HK-2 (cell line): ENCODE results near the gene NEDD8.

Source experiments
- DNase-seq: peaks from one replicate; pipeline ENCODE4 v3.0.0-alpha.2; 2018; ENCODE audit not compliant: unreplicated experiment

Gene NEDD8

DNA sequence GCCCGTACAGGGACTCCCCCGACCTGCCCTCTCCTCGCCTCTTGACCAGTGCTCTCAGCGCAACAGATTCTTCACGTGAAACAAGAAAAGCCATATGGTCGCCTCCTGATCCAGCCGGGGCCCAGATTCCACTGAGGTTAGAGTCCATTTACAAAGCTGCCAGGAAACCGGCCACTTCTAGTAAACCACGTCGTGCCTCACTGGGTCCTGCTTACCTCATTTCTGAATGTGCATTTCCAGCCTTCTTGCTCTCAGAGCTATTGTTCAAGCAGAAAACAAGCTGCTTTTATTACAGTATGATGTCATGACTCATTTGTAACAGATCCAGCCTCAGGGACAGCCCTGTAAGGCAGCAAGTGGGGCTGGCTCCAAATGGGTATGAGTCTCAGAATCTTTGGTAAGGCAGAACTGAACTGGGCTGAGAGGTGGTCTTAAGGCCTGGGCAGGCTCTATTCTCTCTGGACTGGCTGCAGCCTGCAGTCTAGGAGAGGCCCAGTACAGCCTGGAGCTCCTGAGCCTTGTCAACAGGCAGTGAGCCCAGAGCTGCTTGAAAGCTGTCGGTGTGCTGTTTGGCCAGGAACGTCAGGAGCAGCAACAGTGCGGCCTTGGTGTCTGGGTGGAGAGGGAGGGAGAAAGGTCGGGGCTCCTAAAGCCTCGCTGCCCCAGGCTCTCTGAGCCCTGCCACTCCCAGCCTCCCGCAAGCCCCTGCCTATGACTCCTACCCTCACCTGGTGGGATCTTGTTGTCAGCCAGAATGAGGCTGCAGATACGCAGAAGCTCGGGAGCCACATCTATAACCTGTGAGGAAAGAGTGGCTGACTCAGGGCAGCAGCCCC is 52.0 kb downstream of the NEDD8 start:
- DNase-seq: peak; percentile 65

DNA sequence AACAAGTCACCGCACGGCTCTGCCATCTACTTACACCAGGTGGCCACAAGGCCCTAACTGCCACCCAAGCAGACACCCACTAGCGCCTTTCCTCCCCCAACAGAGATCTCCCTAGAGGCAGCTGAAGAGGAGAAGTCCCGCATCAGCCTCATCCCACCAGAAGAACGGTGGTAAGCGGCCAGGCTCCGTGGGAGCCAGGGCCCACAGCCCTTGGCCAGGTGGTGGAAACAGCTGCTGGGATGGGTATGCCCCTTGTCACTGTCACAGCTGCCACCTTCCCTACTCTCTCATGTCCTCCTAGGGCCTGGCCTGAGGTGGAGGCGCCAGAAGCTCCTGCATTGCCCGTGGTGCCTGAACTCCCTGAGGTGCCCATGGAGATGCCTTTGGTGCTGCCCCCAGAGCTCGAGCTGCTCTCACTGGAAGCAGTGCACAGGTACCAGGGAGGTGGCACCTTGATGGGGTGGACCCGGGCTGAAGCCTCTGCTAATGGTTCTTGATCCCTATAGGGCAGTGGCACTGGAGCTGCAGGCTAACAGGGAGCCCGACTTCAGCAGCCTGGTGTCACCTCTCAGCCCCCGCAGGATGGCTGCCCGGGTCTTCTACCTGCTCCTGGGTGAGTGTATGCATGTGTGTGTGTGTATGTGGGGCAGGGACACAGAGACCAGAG is 52.7 kb downstream of the NEDD8 start:
- DNase-seq: no peak

DNA sequence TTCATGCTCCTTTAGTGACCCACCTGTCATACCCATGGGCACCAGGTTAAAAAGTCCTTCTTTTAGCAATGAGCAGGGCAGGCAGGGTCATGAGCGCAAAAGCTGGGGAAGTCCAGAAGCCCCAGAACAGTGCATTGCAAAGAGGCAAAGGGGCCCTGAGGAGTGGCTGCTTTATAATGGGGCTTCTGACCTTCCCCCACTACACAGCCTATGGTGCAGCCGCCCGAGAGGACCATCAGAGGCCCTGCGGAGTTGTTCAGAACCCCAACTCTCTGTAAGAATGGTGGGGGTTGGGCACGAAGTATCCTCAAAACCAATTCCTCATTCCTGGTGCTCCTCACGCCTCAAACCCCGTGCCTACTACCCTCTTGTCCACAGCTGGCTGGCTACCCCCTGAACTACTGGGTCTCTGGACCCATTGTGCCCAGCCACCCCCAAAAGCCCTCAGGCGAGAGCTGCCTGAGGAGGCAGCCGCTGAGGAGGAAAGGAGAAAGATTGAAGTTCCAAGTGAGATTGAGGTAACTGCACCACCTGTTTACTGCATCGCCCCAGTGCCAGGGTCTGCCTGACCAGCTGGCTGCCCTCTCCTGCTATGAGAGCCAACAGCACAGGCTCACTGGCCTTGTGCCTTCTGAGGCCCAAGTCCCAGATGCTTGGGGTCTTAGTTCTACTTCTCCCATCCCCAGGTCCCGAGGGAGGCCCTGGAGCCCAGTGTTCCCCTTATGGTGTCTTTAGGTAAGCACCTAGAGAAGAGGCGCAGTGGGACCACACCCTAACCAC is 53.6 kb downstream of the NEDD8 start:
- no peak for DNase-seq

DNA sequence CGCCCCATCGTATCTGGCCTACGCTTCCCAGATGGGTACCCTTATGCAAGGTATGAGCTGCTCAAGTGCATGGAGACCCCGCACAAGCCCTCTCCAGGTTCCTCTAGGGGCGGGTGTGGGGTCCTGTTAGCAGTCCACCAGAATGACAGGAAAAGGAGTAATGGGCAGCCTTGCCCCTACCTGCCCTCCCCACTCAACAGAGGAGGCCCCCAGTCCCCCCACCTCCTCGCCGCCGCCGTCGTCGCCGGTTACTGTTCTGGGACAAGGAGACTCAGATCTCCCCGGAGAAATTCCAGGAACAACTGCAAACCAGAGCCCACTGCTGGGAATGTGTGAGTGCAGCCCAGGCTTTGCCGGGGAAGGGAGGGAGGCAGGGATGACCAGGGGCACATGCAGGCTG is 54.3 kb downstream of the NEDD8 start:
- no peak for DNase-seq

DNA sequence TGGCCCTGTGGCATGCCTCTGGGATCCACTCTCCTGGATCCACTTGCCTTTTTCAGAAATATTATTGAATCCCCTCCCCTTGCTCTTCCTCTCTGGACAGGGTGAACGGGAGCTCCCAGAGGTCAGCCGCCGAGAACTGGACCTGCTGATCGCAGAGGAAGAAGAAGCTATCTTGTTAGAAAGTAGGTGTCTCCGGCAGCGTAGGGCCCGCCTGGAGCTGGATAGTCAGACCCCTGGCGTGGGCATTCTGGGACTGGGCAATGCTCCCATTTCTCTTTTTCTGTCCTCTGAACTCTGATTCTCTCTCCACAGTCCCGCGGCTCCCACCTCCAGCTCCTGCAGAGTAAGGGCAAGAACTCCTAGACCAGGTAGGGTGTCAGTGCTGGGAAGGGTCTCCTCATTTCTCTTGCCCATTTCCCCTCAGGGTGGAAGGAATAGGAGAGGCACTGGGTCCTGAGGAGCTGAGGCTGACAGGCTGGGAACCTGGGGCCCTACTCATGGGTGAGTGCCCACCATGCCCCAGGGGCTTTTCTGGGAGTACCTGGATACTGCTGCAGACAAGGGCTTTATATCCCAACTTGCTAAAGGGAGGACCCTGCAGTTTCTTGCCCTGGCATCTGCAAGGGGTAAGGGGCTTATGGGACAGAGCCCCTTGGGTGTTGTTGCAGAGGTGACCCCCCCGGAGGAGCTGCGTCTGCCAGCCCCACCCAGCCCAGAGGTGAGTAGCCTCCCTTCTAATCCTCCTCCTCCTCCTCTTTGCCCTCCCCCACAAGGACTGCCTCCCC is 54.9 kb downstream of the NEDD8 start:
- no peak for DNase-seq

DNA sequence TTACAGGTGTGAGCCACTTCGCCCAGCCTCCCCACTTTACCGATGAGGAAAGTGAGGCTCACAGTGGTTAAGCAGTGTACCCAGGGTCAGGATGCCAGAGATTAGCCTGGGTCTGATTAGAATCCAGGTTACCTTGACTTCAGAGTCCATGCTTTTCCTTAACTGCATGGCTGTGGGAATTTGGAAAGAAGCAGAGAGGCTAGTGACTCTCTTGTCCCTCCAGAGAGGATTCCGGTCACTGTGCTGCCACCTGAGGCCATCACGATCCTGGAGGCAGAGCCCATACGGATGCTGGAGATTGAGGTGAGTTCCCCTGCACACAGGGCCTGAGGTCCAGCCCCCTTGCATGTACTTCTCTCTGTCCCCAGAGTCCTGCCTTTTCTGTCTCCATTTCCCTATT is 55.6 kb downstream of the NEDD8 start:
- no peak for DNase-seq

DNA sequence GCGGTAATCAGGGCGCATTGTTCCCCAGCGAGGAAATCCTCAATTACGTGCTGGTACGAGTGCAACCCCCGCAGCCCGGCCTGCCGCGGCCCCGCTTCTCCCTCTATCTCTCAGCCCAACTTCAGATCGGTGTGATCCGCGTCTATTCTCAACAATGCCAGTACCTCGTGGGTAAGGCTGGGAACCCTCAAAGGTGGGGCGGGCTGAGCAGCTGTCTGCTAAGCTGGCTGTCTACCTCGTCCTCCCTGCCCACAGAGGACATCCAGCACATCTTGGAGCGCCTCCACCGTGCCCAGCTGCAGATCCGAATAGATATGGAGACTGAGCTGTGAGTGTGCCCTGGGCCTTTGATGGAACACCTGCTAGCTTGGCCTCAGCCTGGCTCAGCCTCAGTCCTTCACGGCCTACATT is 59.3 kb downstream of the NEDD8 start:
- DNase-seq: no peak

DNA sequence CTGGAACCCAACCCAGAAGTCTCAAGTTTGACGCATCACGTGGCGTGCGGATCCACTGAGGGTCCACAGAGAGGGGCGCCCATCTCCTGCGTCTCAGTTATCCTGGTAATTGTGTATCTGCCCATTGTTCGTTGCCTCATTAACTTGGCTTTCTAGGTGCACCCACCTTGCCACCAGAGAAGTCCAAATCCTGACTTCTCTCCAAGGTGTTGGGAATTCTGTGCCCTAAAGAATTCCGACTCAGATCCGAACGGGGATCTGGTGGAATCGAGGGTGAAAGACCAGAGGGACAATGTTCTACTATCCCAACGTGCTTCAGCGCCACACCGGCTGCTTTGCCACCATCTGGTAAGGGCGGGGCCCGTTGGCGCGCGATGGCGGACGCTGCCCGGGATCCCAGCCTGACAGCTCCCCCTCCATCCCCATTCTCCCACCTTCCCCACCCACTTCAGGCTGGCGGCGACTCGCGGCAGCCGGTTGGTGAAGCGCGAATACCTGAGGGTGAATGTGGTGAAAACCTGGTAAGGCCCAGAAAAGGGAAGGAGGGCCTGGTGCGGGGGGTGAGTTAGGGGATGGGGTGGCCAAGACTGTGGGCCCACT is 59.8 kb downstream of the NEDD8 start:
- no peak for DNase-seq

DNA sequence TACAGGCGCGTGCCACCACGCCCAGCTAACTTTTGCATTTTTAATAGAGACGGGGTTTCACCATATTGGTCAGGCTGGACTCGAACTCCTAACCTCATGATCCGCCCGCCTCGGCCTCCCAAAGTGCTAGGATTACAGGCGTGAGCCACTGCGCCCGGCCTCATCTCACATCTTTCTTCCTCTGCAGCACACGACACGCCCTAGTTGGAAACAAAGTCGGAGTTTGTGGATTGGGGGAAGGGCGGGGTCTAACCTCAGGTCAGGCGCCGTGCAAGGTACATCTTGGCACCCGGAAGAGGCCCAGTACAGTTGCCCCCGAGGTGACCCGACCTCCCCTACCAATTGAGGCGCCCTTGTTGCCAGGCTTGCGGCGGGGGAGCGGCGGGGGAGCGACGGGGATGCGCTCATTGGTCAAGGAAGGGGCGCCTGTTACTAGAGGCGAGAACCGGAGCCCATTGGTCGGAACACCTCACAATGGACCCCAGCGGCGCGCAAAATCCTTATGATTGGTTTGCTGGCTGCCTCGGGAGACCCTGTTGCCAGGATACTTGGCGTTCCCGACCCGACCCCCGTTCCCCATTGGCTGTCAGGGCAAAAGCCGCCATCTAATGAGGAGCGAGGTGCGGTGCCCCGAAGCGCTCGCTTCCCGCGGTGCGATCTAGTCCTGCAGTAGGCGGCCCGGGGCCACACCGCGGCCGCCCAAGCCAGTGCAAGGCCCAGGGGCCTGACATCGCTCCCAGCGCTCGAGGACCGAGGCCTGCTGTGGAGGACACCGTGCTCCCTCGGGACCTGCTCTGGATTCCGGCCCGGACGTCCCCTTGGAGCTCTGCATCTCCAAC is 60.5 kb downstream of the NEDD8 start, which contains the start of gene REC8:
Gene REC8, plus strand, starts transcription at position 659 of the 839 bp plus-strand sequence. CDS start 473 bp downstream, outside the sequence.
- no peak for DNase-seq

DNA sequence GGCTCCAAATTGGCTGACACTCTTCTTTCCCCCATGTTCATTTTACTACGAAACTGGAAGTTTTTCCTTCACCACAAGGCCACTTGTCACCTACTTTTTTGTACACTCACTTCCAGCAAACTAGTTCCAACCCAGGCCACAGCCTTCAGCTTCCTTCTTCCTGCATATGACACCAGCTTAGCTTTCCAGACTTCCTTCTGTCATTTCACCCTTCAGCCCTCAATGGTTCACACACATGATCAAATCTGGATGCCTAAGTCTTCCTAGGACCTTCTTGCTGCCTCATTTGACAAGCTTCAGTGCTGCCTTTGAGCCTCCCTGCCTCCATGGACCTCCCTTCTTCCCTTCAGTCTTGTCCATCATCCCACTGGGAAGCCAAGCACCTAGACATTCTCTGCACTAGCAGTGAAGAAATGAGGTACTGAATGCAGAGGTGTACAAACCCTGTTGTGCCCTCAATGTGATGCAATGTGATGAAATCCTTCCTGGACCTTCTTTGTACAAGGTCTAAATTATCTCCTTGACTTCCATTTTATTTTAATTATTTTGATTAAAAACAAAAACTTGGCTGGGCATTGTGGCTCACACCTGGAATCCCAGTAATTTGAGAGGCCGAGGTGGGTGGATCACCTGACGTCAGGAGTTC is 64.6 kb downstream of the NEDD8 start:
- no peak for DNase-seq
